ENCODE measurements around the gene NCAPG2.
"Not testable (repeated sequence)": the region's sequence is repeated elsewhere in the genome, so short reads cannot be mapped to it uniquely, and the experiment has no call there.

The NCAPG2 gene

DNA sequence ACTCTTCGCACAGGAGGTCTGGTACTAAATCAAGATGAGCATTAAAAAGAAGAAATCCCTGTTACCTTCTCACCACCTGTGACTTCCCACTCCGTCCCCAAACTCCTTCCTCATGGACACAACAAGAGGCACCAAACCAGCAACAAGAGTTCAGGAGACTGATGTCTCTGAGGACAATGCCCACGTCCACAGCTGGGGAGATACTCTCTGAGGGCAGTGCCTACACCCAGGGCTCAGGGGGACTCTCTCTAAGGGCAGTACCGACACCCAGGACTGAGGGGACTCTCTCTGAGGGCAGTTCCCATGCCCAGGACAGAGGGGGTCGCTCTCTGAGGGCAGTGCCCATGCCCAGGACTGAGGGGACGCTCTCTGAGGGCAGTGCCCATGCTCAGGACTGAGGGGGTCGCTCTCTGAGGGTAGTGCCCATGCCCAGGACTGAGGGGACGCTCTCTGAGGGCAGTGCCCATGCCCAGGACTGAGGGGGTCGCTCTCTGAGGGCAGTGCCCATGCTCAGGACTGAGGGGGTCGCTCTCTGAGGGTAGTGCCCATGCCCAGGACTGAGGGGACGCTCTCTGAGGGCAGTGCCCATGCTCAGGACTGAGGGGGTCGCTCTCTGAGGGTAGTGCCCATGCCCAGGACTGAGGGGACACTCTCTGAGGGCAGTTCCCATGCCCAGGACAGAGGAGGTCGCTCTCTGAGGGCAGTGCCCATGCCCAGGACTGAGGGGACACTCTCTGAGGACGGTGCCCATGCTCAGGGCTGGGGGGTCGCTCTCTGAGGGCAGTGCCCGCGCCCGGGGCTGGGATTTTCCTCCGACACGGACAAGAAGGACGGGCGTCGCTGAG is 703 bp downstream of the NCAPG2 start:
- not testable (repeated sequence) for DNase-seq

DNA sequence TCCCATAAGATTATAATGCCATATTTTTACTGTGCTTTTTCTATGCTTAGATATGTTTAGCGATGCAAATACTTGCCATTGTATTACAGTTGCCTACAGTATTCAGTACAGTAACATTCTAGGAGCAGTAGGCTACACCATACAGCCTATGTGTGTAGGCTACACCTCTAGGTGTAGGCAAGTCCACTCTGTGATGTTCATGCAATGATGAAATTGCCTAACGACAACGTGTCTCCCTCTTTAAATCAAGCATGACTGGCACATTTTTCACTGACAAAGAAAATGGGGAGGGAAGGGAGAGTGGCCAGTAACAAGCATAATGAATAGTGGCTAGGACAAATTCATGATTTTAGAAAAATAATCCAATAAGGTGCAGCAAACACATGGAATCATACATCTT is 1.7 kb downstream of the NCAPG2 start:
- no peak for DNase-seq

DNA sequence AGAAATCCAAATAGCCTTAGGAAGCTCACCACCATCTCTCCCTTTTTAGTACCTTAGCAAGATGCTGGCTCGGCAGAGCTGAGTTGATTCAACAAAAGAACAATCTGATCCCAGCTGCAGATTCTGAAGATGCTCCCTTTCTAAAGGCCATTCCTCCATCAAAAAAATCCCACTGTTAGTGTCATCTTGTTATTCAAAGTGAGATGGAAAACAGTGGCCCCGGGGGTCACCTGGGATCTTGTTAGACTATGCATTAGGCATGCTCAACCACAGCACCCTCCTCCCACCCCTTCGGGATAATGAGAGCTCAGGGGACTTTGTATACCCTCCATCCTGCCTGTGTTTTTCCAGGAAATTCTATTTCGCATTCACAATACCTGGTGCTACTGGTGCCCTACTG is 2.4 kb downstream of the NCAPG2 start:
- DNase-seq = no peak

DNA sequence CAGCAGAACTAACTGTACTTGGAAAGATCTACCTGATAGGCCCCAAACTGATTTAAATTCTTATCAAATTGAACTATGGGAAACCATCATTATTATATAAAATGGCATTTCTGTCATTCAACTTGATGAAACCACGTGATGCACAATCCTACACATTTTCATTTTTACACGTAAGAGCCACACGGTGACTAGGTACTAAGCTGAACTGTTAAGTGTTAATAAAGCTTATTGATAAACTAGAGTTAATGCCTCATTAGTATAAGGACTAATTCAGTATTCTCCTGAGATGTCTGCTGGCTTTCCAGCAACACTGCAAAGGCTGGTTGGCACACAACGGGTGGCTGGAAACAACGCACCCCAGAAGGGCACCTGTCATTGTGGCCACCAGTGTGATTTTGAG is 4.6 kb downstream of the NCAPG2 start:
- no peak for DNase-seq

DNA sequence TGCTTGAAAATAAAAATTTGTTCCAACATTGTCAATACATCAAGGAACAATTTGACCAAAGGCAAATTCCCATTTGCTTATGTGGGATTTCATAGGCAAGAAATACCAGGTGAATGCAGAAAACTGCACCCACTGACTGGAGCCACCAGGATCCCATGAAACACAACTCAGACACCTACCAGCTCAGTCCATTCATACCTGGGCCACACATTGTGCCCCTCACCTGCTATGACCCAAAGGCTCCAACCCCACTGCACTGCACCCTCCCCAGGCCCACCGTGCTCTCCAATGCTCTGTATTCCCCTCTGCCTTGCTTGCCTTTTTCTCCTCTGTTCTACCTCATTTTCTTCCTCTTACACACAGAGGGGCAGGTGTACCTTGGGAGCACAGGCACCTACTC is 5.3 kb downstream of the NCAPG2 start:
- no peak for DNase-seq

DNA sequence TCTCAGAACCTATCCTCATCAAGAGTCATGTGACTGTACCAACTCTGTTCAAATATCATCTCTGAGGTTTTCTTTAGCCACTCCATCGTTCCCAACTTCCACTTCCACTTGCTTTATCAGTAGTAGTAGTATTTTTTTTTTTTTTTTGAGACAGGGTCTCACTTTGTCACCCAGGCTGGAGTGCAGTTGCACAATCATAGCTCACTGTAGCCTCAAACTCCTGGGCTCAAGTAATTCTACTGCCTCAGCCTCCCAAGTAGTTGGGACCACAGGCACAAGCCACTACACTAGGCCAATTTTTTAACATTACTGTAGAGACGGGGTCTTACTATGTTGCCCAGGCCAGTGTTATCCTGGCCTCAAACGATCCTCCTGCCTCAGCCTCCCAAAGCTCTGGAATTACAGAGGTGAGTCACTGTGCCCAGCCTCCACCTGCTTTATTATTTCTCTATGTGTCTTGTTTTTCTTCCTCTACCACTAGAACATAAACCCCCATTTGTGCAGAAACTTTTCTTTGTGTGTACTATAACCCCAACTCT is 5.9 kb downstream of the NCAPG2 start:
- DNase-seq = no peak

DNA sequence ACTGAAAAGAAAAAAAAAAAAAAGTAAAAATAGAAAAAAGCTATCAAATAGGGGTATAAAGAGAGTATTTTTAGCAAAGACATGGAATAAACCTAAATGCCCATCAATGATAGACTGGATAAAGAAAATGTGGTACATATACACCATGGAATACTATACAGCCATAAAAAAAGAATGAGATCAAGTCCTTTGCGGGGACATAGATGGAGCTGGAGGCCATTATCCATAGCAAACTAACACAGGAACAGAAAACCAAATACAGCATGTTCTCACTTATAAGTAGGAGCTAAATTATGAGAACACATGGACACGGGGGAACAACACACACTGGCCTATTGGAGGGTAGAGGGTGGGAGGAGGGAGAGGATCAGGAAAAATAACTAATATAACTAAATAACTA is 7.0 kb downstream of the NCAPG2 start:
- not testable (repeated sequence) for DNase-seq

DNA sequence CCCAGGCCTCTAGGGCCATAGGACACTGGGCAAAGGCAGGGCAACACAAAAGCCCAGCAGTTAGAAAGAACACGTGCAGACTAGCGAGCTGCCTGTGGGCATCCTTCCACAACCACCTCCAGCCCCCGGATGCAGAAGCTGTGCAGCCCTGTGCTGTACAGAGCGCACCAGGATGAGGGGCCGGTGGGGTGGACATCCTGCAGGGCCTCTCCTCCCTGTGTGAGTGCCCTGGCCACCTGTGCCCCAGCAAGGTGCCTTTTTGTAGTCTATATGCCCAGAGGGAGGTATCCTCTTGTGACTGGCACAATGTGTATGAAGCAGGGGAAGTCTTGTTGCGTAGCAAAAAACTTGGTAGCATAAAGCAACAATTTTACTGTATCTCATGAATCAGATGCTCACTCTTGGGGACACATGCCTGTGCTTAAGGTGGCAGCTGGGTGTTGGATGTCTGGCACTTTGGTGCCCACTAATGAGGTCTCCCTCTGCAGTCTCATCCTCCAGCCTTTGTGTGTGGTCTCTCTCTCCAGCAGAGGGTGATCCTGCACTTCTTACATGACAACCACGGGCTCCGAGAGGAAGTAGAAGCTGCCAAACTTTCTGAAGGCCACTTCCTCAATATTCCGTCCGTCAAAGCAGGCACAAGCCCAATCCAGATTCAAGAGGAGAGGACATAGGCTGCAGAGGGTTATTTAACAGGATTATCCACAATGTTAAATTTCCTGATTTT is 8.7 kb downstream of the NCAPG2 start:
- peak; percentile 26 for DNase-seq

DNA sequence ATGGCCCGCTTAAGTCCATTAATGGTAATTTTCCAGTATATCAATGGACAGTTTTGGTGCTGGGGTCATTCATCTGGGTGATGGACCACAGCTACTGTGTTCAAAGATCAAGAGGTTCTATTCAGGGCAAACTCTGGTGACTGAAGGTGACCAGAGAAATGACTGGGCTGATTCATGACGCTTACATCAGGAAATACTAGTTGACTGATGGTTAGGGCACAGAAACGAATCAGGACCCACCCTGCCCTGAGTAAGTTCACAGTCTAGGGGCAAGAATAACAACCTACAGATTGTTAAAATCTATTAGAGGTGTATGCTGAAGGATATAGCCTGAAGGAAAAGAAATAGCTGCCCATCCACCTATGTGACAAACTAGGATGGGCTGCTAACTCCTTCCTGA is 9.5 kb downstream of the NCAPG2 start:
- no peak for DNase-seq

DNA sequence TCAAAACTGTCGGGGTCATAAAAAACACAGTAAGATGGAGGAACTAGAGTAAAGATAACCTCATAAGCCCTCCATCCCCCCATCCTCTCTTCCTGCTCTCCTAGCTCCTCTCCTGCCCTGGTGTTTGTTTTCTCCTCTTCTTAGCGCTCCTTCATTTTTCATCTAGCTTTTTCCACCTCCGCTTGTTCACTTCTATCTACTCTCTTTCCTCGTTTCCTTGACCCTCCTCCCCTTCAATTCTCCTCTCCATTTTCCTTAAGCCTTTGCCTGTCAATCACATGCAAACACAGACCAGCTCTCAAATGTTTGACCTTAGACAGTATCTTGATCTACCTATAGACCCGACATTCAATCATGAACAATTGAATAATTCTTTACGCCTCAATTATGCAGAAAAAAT is 10.0 kb downstream of the NCAPG2 start:
- no peak for DNase-seq

DNA sequence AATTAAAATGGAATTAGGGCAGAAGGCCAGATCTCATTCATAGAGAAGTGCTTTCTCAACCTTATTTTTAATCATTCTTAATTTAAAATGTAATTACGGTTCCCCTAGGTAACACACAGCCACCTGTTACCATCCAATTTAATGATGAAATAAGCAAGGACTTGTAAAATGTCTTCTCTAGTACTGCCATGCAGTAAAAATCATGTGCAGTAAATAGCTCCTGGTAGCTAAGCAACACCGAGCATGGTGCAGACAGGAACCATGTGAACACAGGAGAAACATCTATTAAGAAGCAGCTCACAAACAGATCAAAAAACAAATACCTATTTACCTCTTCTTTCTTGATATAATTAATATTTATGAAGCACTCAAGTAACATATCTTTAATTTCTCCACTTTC is 15.1 kb downstream of the NCAPG2 start:
- no peak for DNase-seq

DNA sequence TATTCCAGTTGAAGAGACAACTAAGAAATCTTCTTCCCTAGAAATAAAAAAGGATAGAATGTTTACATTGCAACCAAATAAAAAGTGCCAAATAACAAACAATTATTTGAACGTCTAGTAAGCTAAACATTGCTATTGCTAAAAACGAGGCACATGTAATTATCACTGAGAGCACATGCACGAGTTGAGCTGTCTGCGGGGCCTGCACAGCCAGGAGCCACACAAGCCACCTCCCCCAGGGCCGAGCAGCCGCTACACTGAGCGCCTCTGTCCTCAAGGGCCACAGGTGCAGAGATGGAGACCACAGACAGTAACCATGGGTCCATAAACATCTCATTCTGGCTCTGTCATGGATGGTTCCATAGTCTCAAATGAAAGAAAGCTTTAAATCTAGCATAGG is 17.2 kb downstream of the NCAPG2 start:
- DNase-seq = no peak

DNA sequence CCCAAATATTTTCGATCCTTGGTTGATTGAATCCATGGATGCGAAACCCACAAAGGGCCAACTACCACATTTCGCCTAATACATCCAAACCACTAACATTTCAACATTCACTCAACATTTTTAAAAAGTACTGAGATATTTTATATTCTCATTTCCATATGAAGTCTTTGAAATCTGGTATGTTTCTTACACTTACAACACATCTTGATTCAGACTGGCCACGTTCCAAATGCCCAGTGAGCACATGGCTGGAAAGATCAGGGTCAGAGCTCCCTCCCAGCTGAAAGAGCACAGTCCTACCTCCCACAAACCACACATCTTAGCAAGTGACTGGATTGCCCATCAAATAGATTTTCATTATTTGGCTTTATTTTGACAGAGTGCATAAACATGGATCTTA is 18.9 kb downstream of the NCAPG2 start:
- DNase-seq = no peak

DNA sequence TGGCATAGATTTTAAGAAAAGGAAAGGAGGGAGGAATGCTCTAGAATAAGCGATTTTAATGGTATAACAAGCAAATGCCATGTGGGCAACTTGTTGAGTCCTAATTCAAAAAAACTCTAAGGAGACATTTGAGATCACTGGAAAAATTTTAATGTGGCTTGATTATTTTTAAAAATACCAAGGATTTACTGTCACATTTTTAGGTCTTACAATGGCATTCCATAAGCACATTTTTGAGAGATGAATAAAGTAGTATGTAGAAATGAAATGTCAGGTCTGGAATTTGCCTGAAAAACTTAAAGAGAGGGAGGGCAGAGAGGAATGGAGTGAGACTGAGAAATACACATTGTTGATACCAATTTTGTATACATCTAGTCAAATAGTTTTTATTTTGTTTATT is 20.3 kb downstream of the NCAPG2 start:
- DNase-seq = no peak

DNA sequence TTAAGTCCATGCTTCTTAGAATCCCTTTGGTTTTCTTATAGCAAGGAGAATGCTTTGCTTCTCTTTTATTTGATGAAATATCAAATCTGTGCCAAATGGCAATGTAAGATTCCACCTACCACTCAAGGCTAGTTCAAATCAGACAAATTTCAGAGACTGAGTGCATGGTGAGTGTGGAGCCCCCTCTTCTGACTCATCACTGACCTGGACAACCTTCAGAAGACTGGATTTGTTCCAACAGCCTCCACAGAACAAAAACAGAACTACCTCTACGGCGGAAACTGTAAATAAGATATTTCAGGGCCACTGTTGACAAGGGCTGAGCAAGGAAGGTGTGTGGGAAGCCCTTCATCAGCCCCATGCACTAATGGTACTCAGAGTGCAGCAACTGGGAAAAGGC is 21.1 kb downstream of the NCAPG2 start:
- DNase-seq = no peak

DNA sequence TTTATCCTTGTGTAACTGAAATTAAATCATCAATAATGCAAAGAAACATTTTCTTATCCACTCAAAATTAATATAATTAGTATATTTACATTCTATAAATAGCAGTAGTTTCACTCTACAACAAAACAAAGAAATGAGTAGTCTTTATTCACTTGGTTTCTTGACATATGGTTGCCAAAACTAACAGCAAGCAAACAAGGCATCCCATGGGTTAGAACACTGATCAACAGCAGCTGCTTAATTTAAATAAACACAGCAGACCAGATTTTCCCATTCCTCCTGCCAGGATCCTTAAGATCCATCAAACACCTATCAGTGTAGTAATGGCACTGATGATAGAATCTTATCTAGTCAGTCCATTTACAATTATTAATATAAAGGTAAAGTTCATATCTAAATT is 22.1 kb downstream of the NCAPG2 start:
- DNase-seq = peak; percentile 58

DNA sequence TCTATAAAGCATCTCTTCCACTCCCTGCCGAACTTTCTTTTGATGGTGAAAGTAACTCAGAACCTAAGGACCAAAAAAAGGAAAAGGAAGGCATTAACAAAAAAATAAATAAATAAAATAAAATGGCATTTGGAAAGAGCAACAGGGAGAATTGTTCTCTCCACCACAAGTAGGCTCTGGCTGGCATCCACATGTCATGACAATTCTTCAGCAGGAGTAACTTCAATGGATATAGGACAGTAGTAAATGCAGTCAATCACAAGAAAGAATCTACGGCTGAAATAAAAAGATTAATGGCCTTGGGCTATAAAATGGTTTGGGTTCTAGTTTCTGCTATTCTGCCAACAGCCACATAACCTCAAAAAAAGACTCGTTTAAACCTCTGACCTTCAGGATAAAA is 23.9 kb downstream of the NCAPG2 start:
- no peak for DNase-seq

DNA sequence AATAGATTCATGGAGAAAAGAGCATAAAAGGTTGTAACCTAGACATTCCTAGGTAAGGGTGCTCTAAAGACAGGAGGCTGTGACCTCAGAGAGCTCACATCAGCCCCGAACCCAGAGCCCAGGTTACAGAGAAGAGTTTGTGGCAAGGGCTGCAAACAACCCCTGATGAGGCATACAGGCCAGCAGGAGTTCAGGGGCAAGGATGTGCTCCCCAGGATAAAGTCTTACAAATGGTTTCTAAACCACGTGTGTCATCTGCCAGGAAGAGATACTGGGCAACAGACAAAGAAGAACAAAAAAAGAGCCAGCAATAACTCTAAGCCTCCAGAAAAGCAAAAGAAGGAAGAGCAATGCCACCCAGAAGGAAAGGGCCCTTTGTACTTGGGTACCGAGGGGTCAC is 27.7 kb downstream of the NCAPG2 start:
- no peak for DNase-seq

DNA sequence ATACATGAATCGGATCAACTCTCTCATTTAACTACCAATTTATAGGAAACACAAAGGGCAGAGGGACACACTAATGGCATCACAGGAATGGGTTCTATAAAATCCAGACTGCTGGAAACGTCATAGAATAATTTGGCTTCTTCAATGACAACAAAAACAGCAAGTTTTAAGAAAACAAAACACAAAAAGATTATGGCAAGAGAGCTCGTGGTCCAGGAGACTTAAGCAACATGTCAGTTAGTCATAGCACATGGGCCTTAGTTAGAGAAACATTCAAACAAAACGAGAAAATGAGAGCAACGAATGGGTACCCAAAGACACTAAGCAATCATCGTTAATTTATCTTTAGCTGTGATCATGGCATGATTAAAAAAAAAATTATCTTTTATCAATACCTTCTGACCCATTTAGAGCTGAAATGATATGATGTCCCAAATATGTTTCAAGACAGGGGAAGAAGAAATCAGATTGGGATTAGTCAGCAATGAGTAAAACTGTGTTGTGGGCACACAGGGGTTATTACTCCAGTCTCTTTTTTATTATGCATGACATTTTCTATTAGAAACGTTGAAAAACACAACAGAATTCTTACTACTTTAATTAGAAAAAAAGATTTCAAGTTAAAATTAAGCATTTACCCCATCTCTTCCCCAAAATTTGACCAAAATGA is 28.3 kb downstream of the NCAPG2 start:
- DNase-seq = no peak

DNA sequence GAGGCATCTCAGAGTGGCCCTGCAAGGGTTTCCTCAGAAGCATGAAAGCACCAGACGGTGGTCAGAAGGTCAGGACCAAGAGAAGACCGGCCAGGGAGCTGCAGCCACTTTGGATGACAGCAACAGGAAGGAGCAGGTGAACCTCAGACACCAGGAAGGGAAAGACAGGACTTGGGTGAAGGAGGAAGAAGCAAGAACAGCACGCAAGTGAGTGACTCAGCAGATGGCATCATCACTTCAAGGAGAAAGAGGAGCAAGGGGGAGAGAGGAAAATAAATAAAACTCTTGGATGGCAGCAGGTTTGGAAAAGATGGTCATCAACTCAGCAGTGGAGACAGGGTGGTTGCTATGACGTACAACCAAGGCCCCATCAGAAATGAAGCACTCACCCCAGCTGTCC is 31.6 kb downstream of the NCAPG2 start:
- no peak for DNase-seq

DNA sequence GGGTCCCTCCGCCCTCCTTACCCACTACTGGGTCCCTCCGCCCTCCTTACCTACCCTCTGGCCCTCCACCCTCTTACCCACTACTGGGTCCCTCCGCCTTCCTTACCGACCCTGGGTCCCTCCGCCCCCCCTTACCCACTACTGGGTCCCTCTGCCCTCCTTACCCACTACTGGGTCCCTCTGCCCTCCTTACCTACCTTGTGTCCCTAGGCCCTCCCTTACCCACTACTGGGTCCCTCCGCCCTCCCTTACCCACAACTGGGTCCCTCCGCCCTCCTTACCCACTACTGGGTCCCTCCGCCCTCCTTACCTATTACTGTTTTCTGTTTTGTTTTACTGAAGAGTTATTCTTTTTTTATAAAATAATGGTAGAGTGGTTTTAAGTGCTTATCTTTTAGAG is 36.5 kb downstream of the NCAPG2 start:
- DNase-seq = not testable (repeated sequence)

DNA sequence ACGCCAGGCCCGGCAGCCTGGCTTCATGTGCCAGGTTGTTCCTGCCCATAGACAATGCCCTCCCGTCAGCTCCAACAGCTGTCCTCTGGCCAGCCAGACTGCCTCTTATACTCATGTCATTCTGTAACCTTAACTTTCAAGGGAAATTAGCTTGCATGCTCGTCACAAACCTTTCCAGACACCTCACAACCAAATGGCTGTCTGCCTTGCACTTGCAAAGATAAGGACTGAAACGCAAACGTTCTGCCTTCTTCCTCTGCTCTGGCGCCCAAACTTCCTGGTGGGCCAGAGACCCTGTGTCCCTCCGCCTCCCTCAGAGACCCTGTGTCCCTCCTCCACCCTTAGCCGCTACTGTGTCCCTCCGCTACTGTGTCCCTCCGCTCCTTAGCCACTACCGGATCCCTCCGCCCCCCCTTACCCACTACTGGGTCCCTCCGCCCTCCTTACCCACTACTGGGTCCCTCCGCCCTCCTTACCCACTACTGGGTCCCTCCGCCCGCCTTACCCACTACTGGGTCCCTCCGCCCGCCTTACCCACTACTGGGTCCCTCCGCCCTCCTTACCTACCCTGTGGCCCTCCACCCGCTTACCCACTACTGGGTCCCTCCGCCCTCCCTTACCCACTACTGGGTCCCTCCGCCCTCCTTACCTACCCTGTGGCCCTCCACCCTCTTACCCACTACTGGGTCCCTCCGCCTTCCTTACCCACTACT is 37.5 kb downstream of the NCAPG2 start:
- not testable (repeated sequence) for DNase-seq

DNA sequence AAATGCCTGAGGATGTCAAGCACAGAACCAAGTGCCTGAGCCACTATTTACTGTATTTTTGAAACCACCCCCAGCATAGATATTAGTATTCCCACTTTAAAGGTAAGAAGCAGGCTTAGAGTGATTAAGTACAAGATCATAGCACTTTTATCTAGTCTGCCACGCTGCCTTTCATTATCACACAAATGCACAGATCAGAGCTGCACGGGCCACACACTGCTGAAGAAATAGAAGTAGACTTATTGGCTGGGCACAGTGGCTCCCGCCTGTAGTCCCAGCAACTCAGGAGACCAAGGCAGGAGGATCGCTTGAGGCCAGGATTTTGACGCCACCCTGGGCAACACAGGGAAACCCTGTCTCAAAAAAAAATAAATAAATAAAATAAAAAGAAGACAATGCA is 38.2 kb downstream of the NCAPG2 start:
- no peak for DNase-seq
